Measurements from ENCODE around the gene CRYZL1.

GRCh38 chr21:33560965-33561364 is 80.6 kb downstream of the CRYZL1 start:
- no peak for TF ChIP-seq CTCF (IDR thresholded peaks at IDR 0.05)
- TF ChIP-seq POLR2A (IDR thresholded peaks at IDR 0.05) = no peak

Data from lower leg skin (tissue), 3 donors.